Stimulated activated CD8-positive, alpha-beta memory T cell treated with anti-CD3 and anti-CD28 coated beads, Interleukin-4, amount 100 ng/mL, for 48 hours (primary cell): Measurements from ENCODE around the gene AIFM3.
"Not testable (repeated sequence)": the region's sequence is repeated elsewhere in the genome, so short reads cannot be mapped to it uniquely, and the experiment has no call there.

Source experiments
- DNase-seq: peaks from one replicate; pipeline ENCODE4 v3.0.0-alpha.2; 2020

AIFM3 gene

DNA sequence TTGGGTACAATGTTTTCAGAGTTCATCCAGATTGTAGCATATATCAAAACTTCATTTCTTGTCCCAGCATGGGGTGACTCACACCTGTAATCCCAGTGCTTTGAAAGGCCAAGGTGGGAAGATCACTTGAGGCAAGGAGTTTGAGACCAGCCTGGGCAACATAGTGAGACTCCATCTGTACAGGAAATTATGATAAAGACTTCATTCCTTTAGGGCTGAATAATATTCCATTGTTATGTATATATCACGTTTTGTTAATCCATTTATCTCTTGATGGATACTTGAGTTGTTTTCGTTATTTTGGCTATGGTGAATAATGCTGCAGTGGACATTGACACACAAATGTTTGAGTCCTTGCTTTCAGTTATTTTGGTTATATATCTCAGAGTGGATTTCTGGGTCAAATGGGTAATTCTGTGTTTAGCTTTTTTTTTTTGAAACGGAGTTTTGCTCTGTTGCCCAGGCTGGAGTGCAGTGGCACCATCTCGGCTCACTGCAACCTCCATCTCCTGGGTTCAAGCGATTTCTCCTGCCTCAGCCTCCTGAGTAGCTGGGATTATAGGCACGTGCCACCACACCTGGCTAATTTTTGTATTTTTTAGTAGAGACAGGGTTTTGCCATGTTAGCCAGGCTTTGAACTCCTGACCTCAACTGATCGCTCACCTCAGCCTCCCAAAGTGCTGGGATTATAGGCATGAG lies 24.7 kb upstream of the AIFM3 start:
- DNase-seq: not testable (repeated sequence)

DNA sequence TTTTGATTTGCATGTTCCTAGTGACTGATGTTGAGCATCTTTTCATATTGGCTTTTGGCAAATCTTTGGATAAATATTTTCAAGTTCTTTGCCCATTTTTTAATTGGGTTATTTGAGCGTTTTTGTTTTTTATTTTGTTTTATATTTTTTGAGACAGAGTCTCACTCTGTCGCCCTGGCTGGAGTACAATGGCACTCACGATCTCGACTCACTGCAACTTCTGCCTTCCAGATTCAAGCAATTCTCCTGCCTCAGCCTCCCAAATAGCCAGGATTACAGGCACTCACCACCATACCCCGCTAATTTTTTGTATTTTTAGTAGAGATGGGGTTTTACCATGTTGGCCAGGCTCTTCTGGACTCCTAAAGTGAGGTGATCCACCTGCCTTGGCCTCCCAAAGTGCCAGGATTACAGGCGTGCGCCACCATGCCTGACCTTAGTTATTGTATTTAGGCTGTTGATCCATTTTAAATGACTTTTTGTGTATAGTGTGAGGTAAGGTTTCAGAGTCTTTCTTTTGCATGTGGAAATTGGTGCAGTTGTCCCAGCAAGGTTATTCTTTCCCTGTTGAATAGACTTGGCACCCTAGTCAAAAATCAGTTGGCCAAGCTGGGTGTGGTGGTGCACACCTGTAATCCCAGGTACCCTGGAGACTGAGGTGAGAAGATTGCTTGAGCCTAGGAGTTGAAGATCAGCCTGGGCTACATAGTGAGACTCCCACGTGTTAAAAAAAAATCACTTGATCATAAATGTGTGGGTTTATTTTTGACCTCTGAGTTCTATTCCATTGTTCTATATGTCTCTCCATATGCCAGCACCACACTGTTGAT lies 23.7 kb upstream of the AIFM3 start:
- DNase-seq: no peak

DNA sequence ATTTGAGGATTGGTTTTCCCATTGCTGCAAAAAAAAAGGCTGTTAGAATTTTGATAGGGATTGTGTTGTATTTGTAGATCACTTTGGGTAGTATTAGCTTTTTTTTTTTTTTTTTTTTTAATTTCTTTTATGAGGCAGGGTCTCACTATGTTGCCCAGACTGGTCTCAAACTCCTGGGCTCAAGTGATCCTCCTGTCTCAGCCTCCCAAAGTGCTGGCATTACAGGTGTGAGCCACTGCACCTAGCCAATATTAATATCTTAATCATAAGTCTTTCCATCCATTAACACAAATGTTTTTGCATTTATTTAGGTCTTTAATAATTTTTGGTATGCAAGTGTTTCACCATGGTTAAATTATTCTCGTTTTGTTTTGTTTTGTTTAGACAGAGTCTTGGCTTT lies 23.0 kb upstream of the AIFM3 start:
- no peak for DNase-seq

DNA sequence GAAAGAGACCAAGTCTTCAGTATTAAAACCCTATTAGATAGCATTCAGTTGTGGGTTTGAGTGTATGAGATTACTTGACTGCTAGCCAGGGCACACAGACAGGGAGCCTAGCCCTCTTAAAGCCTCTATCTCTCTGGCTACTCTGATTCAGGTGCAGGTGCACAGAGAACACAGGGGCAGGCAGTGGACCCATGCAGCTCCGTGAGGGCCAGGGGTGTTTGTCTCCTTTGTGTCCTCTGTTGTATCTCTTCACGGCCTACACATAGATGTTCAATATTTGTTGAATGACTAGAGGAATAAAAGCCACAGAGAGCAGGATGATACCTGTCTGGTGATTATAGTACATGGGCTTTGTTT lies 21.5 kb upstream of the AIFM3 start:
- no peak for DNase-seq

DNA sequence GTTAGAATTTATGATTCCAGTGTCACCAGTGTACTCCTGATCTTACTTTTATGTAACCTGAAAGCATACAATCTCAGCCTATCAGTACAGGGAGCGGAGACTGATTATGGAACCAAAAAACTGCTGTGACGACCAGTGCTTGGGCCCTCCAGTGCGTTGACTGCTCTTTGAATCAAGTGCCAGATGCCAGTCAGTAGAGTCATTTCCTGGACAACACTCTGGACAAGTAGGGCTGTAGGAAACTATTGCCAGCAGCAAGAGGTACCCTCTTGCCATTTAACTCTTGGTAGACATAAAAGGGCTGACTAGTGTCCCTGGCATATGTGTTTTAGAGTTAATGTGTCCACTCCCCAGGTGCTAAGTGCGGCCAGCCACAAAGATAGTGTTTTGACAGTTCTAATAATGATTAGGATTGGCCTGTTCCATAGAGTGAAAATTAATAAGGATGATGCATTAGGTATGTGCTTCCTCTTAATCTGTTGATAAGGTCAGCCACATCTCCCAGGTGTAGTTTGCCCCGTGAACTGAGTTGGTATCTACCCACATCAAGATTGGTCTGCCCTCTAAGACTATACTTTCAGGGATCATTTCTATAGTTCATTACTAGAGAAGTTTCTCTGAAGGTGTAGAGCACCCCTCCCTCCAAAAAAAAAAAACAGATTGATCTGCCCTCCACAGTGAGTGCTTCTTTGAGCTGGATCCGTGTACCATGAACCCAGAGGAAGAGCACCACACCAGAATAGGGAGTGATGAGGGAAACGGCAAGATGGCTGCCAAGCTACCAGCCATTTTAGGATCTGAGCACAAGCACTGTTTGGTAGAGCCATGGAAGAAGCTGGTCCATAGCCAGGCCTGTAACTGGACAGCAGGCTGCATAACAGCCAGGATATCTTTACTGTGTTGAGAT lies 20.7 kb upstream of the AIFM3 start:
- no peak for DNase-seq

DNA sequence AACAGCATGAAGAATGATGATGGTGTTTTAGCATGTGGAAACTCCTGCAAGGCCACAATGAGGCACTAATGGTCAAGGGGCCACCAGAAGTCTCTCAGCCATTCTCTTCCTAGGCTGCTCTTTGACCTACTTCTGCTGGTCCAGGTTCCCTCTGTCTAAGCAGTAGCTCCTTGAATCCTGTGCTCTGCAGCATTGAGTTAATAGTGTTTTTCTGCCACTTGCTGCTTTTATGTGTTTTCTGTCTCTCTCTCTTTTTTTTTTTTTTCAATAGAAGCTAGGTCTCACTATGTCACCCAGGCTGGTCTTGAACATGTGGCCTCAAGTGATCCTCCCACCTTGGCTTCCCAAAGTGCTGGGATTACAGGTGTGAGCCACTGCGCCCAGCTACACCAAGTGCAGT lies 20.1 kb upstream of the AIFM3 start:
- no peak for DNase-seq

DNA sequence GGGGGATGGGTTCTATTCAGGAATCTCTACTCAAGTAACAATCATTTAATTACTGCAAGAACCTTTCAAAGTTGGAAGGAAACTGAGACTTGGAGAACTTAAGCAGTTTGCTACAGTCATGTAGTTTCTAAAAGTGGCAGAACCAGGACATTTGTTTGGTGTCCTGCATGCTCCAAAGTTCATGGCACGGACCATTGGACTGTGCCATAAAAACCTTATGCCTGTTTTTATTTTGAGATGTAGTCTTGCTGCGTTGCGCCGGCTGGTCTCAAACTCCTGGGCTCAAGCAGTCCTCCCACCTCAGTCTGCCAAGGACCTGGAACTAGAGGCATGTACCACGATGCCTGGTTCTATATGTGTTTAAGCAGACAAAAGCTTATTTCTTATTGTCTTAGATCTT lies 18.6 kb upstream of the AIFM3 start:
- no peak for DNase-seq

DNA sequence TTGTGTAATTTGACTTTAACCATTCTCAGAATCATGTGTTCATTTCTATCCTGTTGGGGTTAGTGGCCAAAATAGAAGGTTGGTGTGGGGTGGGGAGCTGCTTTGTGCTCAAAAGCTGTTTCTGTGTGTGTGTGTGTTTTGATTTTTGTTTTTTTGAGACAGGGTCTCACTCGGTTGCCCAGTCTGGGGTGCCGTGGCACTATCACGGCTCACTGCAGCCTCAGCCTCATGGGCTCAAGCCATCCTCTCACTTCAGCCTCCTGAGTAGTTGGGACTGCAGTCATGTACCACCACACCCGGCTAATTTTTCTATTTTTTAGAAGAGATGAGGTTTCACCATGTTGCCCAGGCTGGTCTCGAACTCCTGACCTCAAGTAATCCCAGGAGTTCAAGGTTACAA lies 18.1 kb upstream of the AIFM3 start:
- no peak for DNase-seq

DNA sequence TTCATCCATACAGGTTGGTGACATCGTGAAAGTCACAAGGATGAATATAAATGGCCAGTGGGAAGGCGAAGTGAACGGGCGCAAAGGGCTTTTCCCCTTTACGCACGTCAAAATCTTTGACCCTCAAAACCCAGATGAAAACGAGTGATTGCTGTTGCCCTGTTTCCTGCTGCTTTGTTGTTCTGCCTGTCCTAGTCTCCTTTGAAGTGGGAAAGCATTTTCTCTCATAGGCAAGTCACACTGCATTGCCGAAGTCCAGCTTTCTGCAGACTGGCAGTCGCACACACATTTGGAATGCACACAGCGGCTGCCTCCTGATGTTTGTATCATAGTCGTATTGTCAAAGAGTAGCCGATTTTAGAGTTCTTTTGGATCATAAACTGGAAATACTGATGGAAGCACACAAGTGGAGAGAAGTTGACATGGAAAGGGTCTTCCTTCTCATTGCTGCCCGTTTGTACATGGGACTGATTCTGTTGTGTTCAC lies 17.3 kb upstream of the AIFM3 start:
- DNase-seq: no peak

DNA sequence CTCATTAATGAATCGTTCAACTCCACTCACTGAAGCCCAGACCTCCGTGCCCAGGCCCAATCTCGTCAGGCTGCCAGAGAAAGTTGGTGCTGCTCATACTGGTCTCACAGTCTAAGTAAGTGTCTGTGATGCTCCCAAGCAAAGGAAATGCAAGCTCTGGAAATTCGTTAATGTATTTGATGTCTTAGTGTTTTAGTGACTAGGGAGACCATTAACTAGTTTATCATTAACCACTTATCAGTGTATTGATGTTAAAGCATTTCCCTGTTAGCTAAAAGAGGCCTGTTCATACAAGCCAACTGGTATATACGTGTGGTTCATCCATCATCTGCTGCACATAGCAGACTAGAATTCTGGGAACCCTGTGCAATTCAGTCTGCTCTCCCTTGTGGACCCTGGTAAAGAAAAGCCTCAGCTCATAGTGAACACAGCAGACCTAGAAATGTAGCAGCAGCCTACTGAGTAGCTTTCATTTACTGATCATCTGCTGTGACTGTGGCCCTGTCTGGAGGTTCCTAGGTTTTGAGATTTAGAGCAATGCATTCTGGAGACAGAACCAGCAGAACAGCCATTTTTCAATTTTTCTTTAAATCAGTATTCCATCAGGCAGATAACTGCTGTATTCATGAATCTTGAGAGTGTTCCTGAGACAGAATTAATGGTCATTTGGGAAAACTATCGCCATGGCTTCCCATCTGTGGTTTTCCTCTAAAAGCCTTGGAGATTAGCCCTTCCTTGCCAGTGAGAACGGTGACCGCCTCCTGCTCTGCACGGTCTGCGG lies 15.7 kb upstream of the AIFM3 start:
- no peak for DNase-seq

DNA sequence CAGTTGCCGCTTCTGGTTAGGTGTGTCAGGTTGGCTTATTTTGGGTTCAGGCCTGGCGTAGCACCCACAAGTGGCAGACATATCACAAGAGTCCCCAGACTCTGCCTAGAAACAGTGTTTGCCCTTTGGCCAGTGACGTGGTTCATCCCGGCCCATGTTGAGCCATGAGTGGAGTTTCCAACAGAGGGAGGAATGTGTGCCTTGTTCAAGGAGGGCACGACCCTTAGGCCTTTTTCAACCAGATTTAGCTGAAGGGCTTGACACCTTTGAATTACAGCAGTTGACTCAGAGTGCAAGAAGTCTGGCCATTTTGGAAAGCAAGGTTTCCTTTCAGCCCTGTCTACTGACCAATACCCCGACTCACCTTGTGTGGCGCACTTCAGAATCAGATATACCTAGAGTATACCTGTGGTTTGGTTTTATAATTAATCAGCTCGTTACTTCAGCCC lies 15.1 kb upstream of the AIFM3 start:
- DNase-seq: no peak

DNA sequence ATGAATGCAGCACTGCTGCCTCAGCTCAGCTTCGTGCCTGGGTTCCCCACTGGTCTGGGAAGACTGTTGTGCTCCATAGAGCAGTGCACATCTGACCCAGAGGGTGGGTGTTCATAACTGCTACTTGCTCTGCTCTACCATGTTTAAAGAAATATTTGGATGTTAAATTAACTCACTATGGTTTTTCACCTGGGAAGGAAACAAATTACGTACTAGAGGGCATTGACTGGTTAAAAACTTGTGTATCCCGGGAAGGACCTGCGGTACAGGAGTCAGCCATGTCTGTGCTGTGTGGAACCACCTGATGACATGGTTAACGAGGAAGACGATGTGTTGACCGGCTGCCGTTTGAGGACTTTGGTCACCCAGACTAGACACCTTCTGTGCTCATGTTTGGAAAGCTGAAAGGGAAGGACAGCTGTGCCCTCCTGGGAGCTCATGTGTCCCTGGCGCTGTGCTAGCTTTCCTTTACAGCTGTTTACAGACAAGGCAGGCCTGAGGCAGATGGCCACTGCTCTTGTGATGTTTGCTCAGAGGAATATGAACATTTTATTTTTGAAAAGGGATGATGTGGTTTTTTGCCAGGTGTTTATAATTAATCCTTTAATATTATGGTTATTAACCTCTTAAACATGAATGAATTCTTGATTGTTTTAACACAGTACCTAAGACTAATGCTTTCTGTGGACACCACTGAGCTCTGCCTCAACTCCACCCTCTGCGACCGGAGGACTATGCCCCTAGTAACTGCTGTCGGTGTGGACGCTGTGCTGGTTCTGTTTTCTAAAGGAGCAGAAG lies 14.3 kb upstream of the AIFM3 start:
- DNase-seq: no peak

DNA sequence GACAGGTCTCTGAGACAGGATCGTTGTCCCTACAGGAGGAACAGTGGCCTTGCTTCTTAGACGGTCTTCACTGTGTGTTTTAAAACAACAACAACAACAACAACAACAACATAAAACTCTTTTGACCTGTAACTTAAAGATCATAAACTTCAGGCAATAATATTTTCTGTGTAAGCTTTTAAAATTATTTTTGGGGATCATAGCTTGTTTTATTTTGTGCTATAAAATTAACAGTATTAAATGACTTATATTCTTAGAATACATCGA lies 13.8 kb upstream of the AIFM3 start:
- no peak for DNase-seq

DNA sequence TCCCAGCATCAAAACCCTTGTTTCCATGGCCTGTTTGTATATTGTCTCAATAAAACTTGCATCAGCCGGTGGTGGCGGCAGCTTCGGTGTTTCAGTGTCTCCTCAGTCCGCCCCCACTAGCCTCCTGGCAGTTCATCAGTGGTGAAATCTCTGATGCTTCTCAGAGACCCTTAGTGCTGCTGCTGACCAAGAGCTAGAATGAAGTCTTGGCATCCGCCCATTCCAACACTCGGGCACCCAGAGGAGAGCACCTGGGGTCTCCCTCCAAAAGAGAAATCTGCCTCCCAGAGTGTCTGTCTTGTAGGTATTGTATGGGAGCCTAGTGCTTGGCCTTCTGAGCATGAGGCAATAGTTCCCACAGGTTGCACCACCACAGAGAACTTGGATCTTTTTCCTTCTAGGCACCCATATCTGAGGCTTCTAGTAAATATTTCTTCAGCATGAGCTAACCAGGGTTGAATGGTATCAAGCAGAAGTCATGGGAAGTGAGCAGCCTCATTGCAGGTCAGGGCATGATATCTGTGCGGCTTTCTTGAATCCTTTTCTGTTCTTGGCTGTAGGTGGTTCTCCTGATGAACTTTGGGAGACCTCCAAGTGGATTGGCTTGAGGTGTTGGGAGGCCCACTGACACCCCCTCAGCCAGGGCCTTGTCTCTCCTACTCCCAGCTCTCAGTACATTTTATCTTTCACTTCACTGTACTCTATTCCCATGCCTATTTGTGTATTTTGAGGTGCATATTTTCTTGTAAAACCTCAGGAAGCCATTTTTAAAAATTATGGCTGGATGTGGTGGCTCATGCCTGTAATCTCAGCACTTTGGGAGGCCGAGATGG lies 13.2 kb upstream of the AIFM3 start:
- no peak for DNase-seq

DNA sequence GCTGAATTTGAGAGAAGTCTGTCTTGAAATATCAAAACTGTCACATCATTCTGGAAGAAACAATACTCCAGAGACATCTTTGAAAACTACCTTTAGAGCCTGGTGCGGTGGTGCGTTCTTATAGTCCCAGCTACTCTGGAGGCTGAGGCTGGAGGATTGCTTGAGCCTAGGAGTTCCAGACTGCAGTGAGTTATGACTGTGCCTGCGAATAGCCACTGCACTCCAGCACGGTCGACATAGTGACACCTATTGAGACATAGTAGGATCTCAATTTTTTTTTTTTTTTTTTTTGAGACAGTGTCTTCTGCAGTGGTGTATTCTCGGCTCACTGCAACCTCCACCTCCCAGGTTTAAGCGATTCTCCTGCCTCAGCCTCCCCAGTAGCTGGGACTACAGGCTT lies 11.5 kb upstream of the AIFM3 start:
- no peak for DNase-seq

DNA sequence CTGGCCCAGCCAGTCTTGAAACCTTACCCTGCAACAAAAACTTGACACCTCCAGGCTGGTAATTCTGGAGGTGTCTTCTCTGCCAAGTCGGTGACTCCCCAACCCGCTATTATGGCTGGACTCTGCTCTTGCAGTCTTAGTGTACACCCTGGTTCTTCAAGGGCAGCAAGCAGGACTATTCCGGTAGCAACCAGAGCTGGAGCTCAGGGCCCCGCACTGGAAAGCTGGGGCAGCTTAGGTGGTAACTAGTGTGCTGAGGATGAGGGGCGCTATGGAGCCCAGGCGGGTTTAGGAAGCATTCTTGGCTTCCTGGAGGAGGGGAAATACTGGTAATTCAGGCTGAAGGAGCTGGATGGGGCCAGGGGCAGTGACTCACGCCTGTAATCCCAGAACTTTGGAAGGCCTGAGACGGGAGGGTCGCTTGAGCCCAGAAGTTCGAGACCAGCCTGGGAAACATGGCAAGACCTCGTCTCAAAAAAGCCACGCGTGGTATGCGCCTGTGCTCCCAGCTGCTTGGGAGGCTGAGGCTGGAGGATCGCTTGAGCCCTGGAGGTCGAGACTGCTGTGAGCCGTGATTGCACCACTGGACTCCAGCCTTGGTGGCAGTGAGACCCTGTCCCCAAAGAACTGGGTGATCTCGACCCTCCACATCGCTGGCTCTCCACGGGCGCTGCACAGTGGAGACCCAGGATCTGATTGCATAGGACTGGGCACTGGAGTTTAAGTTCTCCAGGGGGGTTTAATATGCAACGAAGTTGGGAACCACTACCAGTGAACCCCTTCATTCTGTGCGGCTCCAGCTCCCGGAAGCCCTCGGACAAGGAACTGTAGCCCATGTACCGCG lies 10.6 kb upstream of the AIFM3 start:
- no peak for DNase-seq

DNA sequence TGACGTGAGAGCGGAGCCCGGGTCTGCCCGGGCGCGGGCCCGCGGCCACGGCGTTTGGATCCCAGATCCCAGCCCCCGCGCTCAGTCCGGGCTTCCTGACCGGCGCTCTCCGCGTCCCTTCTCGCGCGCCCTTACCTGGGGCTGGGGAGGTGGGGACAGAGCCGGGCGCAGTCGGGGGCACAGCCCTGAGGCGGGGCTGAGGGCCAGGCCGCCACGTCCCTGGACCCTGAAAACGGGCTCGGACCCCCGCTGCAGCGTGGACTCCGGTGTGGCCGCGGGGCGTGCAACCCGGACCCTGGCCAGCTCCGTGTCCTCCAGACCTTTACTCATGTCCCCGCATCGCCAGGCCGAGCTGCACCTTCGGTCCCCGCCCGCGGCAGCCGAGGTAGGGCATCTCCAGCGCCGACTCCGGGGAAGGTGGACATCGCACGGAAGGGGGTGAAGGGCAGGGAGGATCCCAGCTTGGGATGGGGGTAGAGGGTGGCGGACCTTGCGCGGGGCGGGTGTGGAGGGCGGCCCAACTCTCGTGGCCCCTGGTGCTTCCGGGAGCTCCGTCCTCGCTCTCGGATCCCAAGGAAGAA lies 9.9 kb upstream of the AIFM3 start:
- DNase-seq: no peak

DNA sequence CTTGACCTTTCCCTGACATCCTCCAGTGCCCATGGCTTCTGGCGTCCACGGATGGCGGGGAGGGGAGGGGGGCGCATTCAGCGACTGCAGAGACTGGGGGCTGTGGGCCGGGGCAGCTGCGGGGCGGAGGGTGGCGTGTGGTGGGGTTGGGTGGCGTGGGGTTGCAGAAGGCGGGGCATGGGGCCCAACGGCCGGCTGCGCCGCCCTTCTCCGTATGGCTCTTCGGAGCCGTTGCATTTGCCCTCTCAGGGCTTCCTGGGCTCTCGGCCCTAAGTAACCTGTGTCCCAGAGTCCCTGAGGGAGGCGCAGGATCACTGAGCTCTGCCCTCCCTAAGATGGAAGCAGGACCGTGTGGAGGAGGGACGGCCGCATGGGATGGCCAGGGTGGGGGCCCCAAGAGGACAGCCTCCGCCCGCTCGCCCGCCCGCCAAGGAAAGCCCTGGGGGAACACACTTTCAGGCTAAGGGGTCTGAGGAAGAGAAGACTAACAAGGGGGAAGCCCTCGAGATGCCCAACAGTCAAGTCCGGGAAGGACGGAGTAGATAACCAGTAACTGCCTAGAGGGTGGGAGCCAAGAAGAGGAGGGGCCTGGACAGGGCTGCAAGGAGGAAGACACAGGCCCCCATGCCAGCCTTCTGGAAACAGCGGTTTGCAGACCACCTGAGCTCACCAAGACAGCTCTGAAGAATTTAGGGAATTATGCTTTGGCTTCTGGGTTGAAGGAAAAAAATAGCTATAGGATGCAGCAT lies 9.2 kb upstream of the AIFM3 start:
- no peak for DNase-seq
